HEK293T (cell line): ENCODE measurements around the gene OCA2.

ENCODE experiments used
- BHLHE40 ChIP-seq: fragments of 450-650 bp; IDR thresholded peaks from 2 replicates; pipeline ENCODE4 v1.6.1; 2016; ENCODE audit warnings: mild to moderate bottlenecking, moderate library complexity, borderline replicate concordance
- CTBP1 ChIP-seq: fragments of 450-650 bp; IDR thresholded peaks from 2 replicates; pipeline ENCODE4 v1.6.1; 2016; ENCODE audit warnings: borderline replicate concordance
- ELF4 ChIP-seq: fragments of 450-650 bp; IDR thresholded peaks from 2 replicates; pipeline ENCODE4 v1.6.1; 2017; ENCODE audit warnings: antibody characterized with exemption
- FOXM1 ChIP-seq: fragments of 450-650 bp; IDR thresholded peaks from 2 replicates; pipeline ENCODE4 v1.6.1; 2017; ENCODE audit warnings: mild to moderate bottlenecking, borderline replicate concordance
- HDGF ChIP-seq: fragments of 450-650 bp; IDR thresholded peaks from 2 replicates; pipeline ENCODE4 v1.6.1; 2017; ENCODE audit warnings: antibody characterized with exemption, borderline replicate concordance
- LEF1 ChIP-seq: fragments of 450-650 bp; IDR thresholded peaks from 2 replicates; pipeline ENCODE4 v1.6.1; 2017; ENCODE audit warnings: mild to moderate bottlenecking, borderline replicate concordance
- SUZ12 ChIP-seq: fragments of 450-650 bp; IDR thresholded peaks from 2 replicates; pipeline ENCODE4 v1.6.1; 2016; ENCODE audit warnings: mild to moderate bottlenecking
- TARDBP ChIP-seq: fragments of 450-650 bp; IDR thresholded peaks from 2 replicates; pipeline ENCODE4 v1.6.1; 2016

DNA sequence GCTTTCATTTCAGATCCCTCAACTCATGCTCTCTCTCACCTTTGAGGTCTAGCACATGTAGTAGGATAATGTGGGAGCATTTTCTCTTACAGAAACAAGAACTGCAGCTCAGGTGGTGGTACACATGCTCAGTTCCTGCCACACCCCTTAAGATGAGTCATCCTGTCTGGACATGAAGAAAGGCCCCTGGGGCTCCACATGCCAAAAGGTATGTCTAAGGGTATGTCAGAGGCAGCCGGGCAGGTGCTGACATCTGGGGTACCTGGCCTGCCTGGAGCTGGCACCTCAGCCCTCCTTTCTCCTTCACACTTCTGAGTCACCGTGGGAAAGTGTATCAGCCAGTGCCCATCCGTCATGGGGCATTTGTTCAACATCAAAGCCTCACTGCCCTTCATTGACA, 209.9 kb downstream of the OCA2 start:
- TF ChIP-seq SUZ12 (no peak), ELF4 (no peak), LEF1 (no peak), HDGF (no peak), TARDBP (no peak), CTBP1 (no peak), FOXM1 (no peak), BHLHE40 (no peak)
